GM19455 (cell line): Measurements from ENCODE around the gene ABTB2.
A peak's percentile ranks its signal among the peaks of the same experiment; 100 is the strongest.

Experiments used
- ATAC-seq: cut with Tn5 transposase; IDR thresholded peaks from one replicate; pipeline ENCODE4 v1.9.1; 2021; ENCODE audit not compliant: unreplicated experiment

Gene ABTB2

DNA sequence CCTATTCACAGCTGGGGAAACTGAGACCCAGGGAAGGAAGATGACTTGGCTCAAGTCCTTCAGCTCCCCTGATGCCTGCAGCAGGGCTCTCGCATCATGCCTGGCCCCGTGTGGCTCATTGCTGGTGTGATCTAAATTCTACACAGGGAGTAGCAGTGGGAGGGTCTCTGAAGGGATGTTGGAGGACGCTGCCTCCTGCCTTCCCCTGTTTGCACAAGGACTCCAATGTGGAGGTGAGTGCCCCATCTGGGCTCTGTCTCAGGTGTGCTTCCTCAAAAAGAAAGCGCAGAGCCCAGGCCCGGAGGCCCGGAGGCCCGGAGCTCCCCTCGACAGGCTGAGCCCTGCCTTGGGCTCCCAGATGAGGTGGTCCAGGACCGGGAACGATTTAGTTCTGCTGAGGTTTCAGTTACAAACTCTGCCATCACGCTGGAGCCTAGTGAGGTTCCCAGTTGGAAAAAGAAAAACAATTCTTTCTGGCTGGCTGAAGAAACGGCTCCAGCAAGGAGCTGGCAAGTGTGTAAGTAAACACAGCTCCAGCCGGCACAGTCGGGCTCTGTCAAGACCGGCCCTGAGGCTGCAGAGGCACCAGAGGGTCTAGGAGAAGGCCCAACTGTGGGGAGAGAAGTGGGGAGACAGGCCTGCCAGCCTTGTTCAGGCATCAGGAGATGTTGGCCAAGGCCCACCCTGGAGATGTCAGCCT is 202.6 kb downstream of the ABTB2 start:
- no peak for ATAC-seq

DNA sequence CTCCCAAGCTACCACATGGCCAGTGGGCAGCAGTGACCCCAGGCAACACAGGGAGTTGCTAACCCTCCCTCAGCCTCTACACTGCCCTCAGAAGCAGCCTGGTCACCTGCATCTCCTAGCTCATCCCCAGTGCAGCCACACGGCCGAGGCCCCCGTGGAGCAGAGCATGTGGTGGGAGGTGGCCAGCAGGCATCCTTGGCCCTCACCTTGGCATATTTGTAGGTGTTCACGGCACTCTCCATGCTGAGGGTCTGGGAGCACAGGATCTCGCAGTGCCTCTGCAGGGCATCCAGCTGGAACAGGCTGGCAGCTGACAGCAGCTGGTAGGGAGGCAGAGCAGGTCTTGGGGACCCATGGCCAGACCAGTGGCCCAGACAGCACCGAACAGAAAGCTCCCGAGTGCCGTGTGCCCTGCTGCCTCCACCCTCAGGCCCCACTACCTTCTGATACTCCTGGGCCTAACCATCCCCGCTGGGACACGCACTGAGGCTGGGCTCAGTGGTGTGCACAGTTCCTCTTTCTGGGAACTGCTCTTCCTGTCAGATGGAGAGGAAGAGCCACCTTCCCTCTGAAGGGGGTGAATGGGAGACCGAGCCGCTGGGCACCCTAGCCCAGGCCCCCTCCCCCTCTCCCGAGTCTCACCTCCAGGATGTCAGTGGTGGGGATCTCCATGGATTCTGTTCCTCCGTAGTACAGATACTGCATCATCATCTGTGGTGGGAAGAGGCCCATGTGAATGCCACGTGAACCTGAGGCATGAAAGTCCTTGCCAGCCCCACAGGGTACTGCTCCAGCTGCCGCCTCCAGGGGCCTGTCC is 203.5 kb downstream of the ABTB2 start:
- ATAC-seq = peak; percentile 58

DNA sequence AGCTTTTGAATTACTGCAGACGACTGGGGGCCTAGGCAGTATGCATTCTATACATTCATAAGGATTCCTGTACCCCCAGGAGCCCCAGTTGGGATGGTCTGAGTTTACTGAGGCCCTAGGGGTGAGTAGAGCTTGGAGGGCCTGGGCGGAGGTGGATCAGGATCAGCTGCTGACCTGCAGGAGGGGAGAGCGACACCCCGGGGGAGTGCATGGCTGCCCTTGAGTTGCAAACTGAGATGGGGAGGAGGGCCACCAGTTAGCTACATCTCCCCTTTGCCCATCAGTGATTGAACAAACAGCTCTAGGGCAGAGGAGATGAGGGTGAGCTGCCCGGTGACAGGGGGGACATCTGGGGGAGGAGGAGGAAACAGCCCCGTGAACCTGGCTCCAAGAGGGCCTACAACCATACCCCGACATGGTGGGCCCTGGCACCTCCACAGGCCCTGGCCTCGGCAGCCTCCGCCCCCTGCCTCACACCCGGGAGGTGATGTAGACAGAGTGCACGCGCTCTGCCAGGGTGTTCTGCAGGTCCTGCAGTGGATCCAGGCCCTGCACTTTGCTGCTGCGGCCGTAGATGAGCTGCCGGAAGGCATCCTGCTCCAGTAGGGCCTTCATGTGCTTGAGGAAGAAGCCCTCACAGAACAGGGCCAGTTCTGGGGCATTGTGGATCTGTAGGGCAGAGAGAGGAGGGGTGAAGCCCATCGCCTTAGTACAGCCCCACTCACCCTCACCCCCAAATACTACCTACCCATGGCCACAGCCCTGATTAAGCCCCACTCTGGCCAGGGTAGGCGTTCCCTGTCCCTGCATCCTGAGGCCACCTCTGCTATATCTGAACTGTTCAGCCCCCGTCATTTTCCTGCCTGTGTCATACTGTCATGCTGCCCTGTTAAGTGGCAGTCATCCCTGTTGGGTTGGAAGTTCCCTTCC is 205.6 kb downstream of the ABTB2 start:
- no peak for ATAC-seq

DNA sequence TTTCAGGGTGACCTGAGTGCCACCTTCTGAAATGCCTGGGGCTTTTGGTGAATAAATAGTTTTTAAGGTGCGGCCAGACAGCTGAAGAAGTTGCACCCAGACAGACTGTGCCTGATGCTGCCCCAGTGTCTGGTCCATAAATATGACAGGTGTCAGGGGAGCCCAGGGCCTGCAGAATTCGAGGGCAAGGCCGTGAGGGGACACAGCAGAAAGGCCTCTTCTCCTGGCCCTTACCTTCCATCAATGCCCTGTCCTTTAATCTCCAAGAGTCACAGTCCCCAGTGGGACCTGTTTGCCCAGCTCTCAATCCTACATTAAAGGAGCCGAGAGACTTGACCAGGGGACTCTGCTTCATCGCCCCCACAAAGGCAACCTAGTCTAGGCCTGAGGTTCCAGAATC is 206.6 kb downstream of the ABTB2 start:
- no peak for ATAC-seq

DNA sequence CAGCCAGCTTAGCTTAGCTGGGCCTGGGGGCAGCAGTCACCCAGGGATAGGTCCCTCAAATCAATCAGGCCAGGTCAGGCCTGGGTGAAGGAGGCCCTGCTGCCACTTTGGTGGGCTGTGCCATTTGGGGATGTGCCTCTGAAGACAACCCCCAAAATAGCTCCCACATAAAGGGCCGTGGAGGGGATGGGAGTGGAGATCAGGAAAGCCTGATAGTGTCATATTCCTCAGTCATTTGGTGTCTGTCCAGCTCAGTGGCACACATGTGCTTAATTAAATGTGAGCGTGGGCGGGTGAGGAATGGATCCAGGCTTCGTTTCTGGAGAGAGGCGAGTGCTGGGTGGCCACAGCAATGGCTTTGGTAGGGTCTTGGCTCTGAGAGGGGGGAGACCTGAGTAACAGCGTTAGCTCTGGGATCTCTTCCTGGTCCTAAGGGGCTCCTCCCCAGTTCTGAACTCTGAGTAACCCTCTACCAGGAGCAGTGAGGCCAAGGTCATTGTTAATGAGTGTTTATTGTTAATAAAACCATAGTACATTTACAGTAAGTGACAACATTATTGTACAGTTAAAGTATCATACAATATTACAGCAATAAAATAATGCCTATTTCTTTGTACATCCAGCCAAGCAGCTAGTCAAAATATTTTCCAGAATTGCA is 207.2 kb downstream of the ABTB2 start:
- ATAC-seq = no peak

DNA sequence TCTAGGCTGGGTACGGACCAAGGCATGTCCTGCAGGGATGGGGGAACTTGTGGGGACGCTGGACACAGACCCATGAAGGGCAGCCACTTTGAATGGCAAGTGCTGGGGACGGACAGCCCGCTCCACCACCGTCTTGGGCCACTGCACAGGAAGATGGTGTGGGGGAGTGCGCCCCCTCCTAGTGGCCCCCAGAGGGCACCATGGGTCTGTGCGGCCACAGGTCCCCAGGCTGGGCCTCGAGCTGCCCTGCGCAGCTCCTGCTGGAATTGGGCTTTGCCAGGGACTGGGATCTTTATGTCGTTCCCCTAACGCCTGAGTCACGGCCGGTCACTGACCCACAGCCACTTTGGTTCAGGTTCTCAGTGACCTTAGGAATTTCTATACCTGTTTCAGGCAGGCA is 208.0 kb downstream of the ABTB2 start:
- ATAC-seq = no peak

DNA sequence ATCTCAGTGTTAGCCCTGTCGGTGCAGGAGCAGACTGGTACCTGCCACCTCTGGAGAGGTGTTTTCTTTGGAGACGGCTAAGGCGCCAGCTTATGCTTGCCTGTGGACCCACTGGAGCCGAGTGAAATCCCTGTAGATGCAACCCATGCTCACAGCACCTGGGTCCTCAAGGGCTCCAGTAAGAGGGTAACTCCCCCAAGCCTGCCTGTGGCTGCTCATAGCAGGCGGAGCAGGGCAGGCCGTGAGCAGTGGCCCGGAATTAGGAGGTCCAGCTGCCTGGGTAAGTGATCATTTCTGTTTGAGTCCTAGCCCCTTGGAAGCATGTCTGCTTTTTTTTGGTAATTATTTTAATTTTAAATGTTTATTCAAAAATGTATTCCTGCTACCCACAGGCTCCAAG is 208.5 kb downstream of the ABTB2 start:
- ATAC-seq = no peak

DNA sequence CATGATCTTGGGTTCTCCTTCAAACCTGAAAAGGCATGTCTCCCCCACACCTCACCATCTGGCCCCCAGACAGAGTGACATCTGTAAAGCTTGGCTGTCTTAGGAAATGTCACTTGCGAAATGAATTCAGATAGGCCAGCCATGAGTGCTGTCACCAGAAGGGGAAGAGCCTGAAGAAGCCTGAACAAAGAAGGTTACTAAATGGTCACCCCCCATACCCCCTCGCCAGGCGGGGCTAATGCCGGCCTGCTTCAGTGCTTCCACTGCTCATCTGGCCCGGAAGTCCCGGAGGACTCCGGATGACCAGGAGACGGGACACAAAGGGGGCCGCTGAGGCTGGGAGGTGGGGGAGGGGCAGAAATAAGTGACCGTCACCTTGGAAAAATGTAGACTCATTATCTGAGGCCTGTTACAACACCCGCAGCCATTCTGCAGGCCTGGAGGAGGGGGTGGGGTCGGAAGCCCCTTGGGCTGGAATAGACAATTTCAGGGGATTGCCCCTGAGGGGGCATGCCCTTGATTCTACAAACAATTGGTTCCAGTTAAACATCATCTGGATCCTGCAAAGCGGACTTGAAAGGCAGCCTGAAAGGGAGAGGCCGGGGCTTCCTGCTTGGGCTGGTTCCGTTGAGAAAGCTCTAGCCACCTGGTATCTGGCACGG is 209.2 kb downstream of the ABTB2 start:
- no peak for ATAC-seq

DNA sequence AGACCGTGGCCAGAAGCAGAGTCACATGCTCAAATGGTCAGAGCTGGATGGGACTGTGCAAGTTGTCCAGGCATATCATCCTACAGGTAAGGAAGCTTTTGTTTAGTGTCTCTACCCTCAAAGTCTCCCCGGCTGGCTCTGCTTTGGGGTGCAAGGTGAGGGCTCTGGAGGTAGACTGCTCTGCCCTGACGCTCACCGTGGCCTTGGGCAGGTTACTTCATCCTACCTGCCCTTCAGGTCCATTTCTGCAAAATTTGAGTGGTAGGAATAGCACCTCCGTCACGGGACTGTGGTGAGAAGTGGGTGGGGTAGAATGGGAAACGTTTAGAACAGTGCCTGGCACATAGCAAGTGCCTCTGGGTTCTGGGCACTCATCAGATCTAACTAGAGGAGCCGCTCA is 210.2 kb downstream of the ABTB2 start:
- ATAC-seq = no peak

DNA sequence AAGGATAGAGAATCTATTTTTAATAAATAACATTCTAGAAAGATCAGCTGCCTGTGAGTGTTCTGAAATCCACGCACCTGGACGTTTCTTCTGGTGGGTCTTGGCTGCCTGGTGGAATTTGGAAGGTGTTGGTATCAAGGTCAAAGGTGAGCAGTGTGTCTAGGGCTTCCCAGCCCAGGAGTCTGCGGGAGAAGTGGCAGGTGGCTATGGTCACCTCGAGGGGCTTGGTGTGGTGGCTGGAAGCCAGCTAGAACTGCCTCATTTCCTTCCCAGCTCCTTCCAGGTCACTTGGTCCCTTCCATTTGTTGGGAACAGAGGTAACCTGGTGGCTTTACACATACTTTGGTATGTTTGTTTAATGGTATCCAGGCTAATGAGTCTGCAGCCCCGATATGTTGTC is 210.9 kb downstream of the ABTB2 start:
- ATAC-seq = no peak

DNA sequence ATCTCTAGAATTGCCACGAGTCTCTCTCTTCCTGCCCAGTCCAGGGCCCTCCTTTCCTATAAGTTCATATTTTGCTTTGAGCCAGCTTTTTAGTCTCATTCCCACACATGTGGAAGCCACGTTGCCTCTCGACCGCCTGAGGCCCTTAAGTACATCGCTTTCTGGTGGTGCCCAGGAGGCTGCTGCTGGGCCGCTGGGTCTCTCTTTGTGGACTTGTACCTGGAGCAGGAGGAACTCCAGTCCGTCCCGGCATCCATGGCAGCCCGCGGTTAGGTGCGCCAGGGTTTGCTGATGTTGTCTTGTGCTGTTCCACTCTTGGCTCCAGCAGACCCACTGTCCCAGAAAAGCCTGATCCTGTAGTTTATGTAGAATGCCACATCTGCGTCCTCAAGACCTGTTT is 211.4 kb downstream of the ABTB2 start:
- ATAC-seq = no peak

DNA sequence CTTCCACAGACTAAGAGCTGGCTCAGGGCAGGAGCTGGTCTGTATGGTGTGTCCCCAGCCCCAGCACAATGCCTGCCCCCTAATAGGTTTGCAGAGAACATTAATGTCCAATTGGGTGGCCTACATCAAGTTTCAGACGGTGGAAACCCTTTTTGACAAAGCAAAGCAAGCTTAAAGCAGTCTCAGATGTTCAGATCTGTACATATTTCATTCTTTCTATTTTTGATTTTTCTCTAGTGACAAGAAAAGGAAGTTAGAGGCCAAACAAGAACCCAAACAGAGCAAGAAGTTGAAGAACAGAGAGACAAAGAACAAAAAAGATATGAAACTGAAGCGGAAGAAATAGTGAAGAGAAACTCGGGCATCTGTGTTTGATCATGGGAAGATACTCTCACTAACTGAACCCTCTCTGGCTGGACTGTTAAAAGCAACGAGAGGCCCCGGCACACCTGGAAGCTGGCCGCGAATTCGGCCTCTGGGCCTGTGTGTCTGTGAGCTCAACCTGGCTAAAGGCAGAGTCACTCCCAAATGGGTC is 211.9 kb downstream of the ABTB2 start:
- ATAC-seq = no peak

DNA sequence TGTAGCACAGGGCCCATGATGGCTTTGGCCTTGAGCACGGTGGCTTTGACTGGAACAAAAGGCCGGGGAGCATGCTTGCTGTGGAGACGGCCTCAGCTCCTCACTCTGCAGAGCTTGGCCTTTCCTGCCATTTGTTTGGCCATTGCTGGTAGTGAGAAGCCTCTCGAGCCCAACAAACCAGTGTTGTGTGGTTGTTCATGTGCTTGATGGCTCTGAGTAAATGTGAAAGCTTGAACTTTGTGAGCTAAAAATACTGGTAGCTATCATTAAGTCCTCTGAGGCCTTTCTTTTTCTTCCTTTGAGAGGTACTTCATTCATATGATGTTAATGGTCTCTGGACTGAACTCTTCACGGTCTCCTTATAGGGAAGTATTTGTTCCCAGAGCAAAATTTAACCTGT is 212.7 kb downstream of the ABTB2 start:
- no peak for ATAC-seq

DNA sequence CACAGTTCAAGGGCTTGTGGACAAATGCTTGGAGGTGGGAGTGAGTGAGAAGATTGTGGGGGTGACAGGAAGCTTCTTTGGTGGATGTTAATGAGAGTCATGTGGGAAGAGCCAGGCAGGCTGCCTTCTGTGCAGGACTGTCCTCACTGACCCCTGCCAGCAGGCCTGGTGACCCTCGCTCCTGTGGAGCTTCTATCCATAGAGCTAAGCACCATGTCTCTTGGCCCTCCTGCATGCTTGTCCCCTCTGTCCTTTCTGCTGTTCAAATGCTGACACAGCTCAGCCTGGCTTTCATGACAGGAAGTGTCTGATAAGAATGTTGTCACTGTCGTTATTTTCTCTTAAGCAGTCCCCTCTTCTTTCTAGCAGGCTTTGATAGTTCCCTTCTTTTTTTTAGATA is 214.8 kb downstream of the ABTB2 start:
- no peak for ATAC-seq

DNA sequence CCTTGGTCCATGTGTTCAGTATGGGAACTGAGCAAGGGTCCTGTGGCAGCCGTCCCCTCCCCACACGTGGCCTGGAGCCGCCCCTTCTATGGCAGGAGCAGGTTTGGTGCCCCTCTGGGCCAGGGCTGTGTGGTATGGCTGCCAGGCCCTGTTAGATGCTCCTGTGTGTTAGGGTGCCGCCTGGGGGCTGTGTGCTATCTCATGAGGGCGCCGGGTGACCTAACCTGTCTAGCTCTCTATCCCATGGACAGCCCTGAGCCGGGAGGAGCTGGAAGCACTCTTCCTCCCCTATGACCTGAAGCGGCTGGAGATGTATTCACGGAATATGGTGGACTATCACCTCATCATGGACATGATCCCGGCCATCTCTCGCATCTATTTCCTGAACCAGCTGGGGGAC is 217.7 kb downstream of the ABTB2 start:
- ATAC-seq = no peak

DNA sequence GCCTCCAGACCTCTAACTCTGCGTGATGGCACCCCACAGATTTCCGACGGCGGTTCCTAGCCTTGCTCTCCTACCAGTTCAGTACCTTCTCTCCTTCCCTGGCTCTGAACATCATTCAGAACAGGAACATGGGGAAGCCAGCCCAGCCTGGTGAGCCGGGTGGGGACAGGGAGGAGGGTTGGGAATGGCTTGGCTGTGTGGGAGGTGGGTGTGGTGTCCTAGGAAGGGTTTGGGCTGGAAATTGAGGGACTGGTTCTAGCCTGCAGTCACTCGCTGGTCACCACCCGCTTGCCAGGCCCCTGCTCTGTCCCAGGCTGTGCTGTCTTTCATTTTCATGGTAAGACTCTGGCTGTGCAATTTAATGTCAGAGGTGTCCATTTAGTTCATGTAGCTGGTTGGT is 218.5 kb downstream of the ABTB2 start:
- ATAC-seq = no peak

DNA sequence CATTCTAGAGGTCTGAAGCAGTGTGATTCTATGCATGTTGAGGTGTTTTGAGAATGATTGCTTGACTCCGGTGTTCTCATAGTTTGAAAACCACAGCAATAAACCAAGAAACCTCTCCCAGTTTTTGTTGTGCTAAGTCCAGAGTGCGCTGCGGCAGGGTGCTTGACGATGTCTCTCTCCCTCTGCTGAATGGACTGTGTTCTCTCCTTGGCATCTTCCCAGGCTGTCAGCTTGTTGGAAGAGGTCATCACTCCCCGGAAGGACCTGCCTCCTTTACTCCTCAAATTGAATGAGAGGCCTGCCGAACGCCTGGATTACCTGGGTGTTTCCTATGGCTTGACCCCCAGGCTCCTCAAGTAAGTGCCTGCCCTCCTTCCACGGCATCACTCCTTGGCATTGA is 221.4 kb downstream of the ABTB2 start:
- no peak for ATAC-seq

DNA sequence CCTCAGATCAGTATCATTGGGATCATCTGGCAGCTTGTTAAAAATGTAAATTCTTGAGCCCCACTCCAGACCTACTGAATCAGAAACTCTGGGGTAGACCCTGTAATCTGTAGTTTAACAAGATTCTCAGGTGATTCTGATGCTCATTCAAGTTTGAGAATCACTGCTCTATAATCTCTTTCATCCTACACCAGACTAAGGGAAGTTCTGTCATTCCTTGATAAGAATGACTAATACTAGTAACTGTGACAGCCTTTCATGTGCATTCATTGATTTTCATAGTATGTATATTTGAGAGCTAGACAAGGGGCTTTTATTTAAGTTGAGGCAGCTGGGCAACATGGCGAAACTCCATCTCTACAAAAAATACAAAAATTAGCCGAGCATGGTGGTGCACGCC is 222.4 kb downstream of the ABTB2 start:
- no peak for ATAC-seq

DNA sequence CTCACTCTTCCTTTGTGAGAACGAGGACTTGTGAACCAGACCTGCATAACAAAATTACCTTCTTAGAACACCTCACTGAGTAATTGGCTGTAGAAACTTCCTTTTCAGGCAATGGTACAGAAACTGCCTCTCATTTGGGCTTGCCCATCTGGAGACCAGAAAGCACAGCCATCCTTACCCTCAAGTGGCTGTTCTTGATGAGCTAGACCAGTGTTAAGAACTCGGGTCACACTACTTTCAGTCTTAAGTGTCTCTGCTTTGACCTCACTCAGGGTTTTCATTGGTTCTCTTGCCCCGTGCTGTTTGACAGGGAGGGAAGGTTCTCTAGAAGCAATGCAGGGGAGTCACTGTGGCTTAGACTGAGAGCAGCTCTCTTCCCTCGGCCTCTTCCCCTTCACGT is 223.0 kb downstream of the ABTB2 start:
- ATAC-seq = peak; percentile 59

DNA sequence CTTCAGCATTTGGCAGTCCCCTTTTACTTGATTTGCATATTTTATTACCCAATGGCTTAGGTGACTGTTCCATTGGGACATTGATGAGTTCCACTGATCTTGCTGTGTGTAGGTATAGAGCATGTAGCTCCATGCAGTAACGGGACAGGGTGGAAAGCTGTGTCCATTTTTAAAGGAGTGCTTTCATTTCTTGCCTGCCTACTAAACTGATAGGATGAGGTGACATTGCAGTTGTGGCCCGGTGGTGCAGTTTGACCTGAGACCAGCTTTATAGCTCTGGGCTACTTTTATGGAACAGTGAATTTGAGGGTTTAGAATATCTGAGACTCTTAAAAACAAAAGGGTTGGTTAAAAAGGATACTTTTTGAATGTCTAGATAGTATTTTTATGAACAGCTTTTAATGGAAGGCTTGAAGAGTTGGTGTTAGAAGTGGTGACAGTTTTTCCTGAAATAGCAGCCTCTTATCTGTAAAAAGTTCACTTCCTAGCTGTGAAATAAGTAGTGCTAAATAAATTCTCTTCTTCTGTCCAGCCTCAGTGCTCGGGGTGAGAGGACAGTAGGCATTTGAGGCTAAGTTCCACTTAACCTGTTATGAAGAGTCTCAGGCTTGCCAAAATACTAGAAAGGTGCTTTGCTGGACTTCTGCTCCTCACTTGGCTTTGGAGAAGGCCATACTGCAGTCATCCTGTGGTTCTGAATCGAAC is 225.4 kb downstream of the ABTB2 start:
- no peak for ATAC-seq
